ENCODE results near the gene TGIF2. TPM values are rescaled to one million over a fixed set of nuclear protein-coding genes. Genes with fewer than 3 reads are reported as not detected.
A peak's percentile ranks its signal among the peaks of the same experiment; 100 is the strongest.

Gene TGIF2
- total and polyA plus RNA-seq, 9 of the 15 experiments (the other 6 are each of a cell fraction or from before 2014, with no cell fraction given): 6.8 to 27.8 (median 15.7) TPM

DNA sequence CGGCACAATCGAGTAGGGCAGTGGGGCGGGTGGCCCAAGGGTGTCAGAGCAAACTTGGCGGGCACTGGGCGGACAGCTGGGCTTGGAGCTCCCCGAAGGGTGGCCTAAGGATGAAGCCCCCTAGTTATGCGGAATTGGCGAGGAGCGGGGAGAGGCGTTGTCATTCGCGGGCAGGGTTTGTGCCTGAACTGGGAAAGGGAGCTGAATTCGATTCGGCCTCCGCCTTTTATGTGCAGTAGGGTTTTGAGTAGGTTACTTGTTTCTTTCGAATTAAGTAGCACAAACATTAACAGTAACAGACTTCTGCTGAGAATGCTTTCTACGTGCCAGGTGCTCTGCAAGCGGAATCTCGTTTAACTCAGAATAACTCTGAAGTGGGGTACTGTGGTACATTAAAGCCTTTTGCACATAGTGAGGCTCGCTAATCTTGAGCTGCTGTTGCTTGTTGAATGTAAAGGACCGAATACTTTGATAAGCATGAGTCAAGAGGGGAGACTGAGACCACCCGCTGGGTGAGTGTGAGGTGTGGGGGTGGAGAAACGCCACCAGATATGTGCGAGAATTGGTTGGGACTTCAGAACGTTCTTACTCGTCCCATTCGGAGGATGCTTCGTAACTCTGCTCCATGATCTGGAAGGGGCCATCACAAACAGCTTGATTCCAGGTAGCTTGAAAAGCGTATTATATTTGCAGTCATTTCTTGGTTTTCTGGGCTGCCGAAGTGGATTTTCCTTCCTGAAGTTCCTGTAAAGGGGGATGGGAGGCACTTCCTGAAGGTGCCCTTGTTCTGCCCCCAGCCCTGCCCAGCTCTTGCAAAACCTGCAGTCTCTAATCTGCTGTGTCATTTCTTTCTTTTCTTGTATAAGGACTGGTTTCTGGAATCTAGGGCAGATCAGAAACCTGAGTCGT lies 33.0 kb downstream of the TGIF2 start (continued):
- TF ChIP-seq, protein P1, sequence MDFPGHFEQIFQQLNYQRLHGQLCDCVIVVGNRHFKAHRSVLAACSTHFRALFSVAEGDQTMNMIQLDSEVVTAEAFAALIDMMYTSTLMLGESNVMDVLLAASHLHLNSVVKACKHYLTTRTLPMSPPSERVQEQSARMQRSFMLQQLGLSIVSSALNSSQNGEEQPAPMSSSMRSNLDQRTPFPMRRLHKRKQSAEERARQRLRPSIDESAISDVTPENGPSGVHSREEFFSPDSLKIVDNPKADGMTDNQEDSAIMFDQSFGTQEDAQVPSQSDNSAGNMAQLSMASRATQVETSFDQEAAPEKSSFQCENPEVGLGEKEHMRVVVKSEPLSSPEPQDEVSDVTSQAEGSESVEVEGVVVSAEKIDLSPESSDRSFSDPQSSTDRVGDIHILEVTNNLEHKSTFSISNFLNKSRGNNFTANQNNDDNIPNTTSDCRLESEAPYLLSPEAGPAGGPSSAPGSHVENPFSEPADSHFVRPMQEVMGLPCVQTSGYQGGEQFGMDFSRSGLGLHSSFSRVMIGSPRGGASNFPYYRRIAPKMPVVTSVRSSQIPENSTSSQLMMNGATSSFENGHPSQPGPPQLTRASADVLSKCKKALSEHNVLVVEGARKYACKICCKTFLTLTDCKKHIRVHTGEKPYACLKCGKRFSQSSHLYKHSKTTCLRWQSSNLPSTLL (IDR thresholded peaks at IDR 0.05): no peak
- TF ChIP-seq E2F6 (IDR thresholded peaks at IDR 0.05; ENCODE audit: borderline replicate concordance in 1 of 2, extremely low read depth in 1 of 2, insufficient read depth in 1 of 2, insufficient read length in 1 of 2, low read depth in 1 of 2, low read length in 1 of 2, poor library complexity in 1 of 2, severe bottlenecking in 1 of 2) (no peak), MEIS2 (IDR thresholded peaks at IDR 0.05; ENCODE audit: partially characterized antibody) (no peak), ZFP91 (CRISPR knock-in tag; IDR thresholded peaks at IDR 0.05) (no peak), CHD4 (IDR thresholded peaks at IDR 0.05; ENCODE audit: insufficient read depth, insufficient replicate concordance, low read depth, low read length, poor library complexity, severe bottlenecking) (no peak), ARID3A (IDR thresholded peaks at IDR 0.05; ENCODE audit: borderline replicate concordance, low read depth, low read length) (no peak), IRF1 (CRISPR knock-in tag; IDR thresholded peaks at IDR 0.05; ENCODE audit: borderline replicate concordance) (no peak), RBM34 (IDR thresholded peaks at IDR 0.05; ENCODE audit: borderline replicate concordance, insufficient read depth, low read length) (no peak), TCFL5 (CRISPR knock-in tag; conservative IDR thresholded peaks at IDR 0.05) (no peak), NFE2 (IDR thresholded peaks at IDR 0.05; ENCODE audit: low read depth) (peak; percentile 89), SMC3 (conservative IDR thresholded peaks at IDR 0.05; ENCODE audit: insufficient read depth, low read depth, low read length) (no peak), SIN3B (IDR thresholded peaks at IDR 0.05; ENCODE audit: low read depth) (no peak), ZNF133 (CRISPR knock-in tag; IDR thresholded peaks at IDR 0.05) (no peak), TOE1 (IDR thresholded peaks at IDR 0.05; ENCODE audit: borderline replicate concordance) (no peak), TOE1 (CRISPR knock-in tag; IDR thresholded peaks at IDR 0.05; ENCODE audit: borderline replicate concordance, low read depth) (no peak), HMG20B (CRISPR knock-in tag; IDR thresholded peaks at IDR 0.05) (no peak), ZBTB8A (IDR thresholded peaks at IDR 0.05; ENCODE audit: partially characterized antibody) (no peak), SIX5 (IDR thresholded peaks at IDR 0.05; ENCODE audit: borderline replicate concordance in 1 of 2, insufficient read depth in 1 of 2, low read depth in 1 of 2, low read length in 2 of 2) (no peak), TRIM28 (IDR thresholded peaks at IDR 0.05) (no peak)

Measured in K562 (cell line).